Measurements from ENCODE around the gene KCNJ12. TPM values are rescaled to one million over a fixed set of nuclear protein-coding genes. Genes with fewer than 3 reads are reported as not detected.

The KCNJ12 gene
- total RNA-seq, 1 experiment from 2014 or later = not detected

DNA sequence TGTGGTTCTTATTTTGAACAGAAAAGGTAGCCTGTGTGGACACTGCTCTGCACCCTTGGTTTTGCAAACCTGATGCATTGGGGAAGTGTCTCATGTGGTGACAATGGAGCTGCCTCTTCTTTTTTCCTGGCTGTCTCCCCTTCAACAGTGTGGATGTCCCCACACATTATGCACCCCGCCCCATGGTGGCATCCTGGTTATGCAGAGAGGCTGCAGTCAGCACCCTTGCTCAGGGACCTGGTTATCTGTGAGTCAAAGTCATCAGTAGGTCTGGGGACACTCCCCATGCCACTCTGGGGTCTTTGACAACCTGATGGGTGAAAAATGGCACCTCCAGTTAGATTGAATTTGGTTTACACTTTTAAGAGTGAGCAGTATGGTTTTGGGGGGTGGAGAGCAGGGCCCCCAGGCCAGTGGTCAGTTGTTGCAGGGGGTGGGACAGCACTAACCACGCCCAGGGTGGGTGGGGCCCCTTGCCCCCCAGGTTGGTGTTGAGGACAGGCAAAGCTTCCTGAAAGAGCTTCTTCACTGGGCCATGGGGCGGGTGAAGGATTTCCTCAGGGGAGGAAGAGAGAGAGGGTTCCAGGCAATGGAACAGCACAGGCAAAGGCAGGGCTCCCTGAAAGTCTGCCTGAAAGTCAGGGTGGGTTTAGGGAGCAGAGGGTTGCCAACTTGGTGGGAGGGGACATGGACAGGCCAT lies 24.6 kb upstream of the KCNJ12 start:
- POLR2A ChIA-PET = no interaction called here
- BruUV-seq (replicated peaks) = no TSS peak
- DNase-seq (ENCODE audit: unreplicated experiment) = no peak
- CTCF ChIA-PET = interaction anchor here (0.6 kb wide), 1 partner anchor 132 kb away, joined by 5 read pairs; no protein-coding TSS in a partner anchor
- intact Hi-C loops (cut with micrococcal nuclease) = no loop called here
- Mint-ChIP-seq H3K4me3 (ENCODE audit: unreplicated experiment) (no peak overlapping the region), H3K27ac (ENCODE audit: low read depth, unreplicated experiment) (no peak overlapping the region), H3K9me3 (ENCODE audit: unreplicated experiment) (peaks cover 4% of the 10 kb centered on the region), H3K4me1 (ENCODE audit: insufficient read depth, unreplicated experiment) (peaks cover 7% of the 10 kb centered on the region), H3K27me3 (ENCODE audit: insufficient read depth, unreplicated experiment) (no peaks in the 10 kb centered on the region), H3K36me3 (ENCODE audit: insufficient read depth, unreplicated experiment) (no peaks in the 10 kb centered on the region)
- no peak for TF ChIP-seq CTCF (IDR thresholded peaks at IDR 0.05; ENCODE audit: unreplicated experiment)

- Mint-ChIP-seq H3K27ac (ENCODE audit: low read depth, unreplicated experiment) (no peak overlapping the region), H3K4me1 (ENCODE audit: insufficient read depth, unreplicated experiment) (peaks cover 7% of the 10 kb centered on the region), H3K27me3 (ENCODE audit: insufficient read depth, unreplicated experiment) (no peaks in the 10 kb centered on the region), H3K4me3 (ENCODE audit: unreplicated experiment) (no peak overlapping the region), H3K36me3 (ENCODE audit: insufficient read depth, unreplicated experiment) (no peaks in the 10 kb centered on the region), H3K9me3 (ENCODE audit: unreplicated experiment) (peaks cover 8% of the 10 kb centered on the region)
- DNase-seq (ENCODE audit: unreplicated experiment) = no peak
- no TSS peak for BruUV-seq (replicated peaks)
- CTCF ChIA-PET = no interaction called here
- intact Hi-C loops (cut with micrococcal nuclease) = no loop called here
- POLR2A ChIA-PET = no interaction called here
- no peak for TF ChIP-seq CTCF (IDR thresholded peaks at IDR 0.05; ENCODE audit: unreplicated experiment)
These were observed 23.8 kb upstream of the KCNJ12 start for GRCh38 chr17:21352221-21352980.

GRCh38 chr17:21352981-21353265 lies 23.2 kb upstream of the KCNJ12 start:
- H3K9me3 Mint-ChIP-seq (ENCODE audit: unreplicated experiment) = peaks cover 8% of the 10 kb centered on the region
- intact Hi-C loops (cut with micrococcal nuclease) = no loop called here
- TF ChIP-seq CTCF (IDR thresholded peaks at IDR 0.05; ENCODE audit: unreplicated experiment) = no peak
- no TSS peak for BruUV-seq (replicated peaks)
- no peak overlapping the region for H3K4me3 Mint-ChIP-seq (ENCODE audit: unreplicated experiment)
- DNase-seq (ENCODE audit: unreplicated experiment) = no peak
- H3K27me3 Mint-ChIP-seq (ENCODE audit: insufficient read depth, unreplicated experiment) = no peaks in the 10 kb centered on the region
- CTCF ChIA-PET = no interaction called here
- no peak overlapping the region for H3K27ac Mint-ChIP-seq (ENCODE audit: low read depth, unreplicated experiment)
- POLR2A ChIA-PET = no interaction called here
- peaks cover 7% of the 10 kb centered on the region for H3K4me1 Mint-ChIP-seq (ENCODE audit: insufficient read depth, unreplicated experiment)
- no peaks in the 10 kb centered on the region for H3K36me3 Mint-ChIP-seq (ENCODE audit: insufficient read depth, unreplicated experiment)

DNA sequence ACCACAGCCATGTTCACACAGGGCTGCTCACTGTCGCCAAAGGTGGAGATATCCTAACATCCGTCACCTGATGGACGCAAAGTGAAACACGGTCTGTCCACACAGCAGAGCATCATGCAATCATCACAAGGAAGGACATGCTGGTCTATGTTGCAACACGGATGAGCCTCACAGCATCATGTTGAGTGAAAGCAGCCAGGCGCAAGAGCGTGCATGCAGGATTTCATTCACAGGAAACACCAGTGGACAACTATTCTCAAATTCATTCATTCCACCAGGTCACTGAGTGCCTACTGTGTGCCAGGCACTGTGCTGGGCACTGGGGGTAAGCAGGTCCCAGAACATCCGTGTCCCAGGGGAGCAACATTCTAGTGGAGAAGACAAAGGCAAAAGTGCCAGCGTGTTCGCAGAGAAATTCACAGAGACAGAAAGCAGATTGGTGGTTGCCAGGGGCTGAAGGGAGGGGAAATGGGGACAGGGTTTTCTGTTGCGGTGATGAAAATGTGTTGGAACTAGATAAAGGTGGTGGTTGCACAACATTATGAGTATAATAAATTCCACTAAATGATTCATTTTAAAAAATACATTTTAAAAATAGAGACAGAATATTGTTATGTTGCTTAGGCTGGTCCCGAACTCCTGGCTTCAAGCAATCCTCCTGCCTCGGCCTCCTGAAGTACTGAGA lies 22.7 kb upstream of the KCNJ12 start:
- DNase-seq (ENCODE audit: unreplicated experiment) = no peak
- H3K4me3 Mint-ChIP-seq (ENCODE audit: unreplicated experiment) = no peak overlapping the region
- intact Hi-C loops (cut with micrococcal nuclease) = no loop called here
- ChIA-PET CTCF (no interaction called here), POLR2A (no interaction called here)
- H3K36me3 Mint-ChIP-seq (ENCODE audit: insufficient read depth, unreplicated experiment) = no peaks in the 10 kb centered on the region
- H3K9me3 Mint-ChIP-seq (ENCODE audit: unreplicated experiment) = peaks cover 8% of the 10 kb centered on the region
- H3K27ac Mint-ChIP-seq (ENCODE audit: low read depth, unreplicated experiment) = no peak overlapping the region
- BruUV-seq (replicated peaks) = no TSS peak
- no peaks in the 10 kb centered on the region for H3K27me3 Mint-ChIP-seq (ENCODE audit: insufficient read depth, unreplicated experiment)
- no peak for TF ChIP-seq CTCF (IDR thresholded peaks at IDR 0.05; ENCODE audit: unreplicated experiment)
- peaks cover 7% of the 10 kb centered on the region for H3K4me1 Mint-ChIP-seq (ENCODE audit: insufficient read depth, unreplicated experiment)

Measured in MCF 10A (cell line).